SK-N-MC (cell line): ENCODE results near the gene UGDH.
A peak's percentile ranks its signal among the peaks of the same experiment; 100 is the strongest.
"Not testable (repeated sequence)": the region's sequence is repeated elsewhere in the genome, so short reads cannot be mapped to it uniquely, and the experiment has no call there.

ENCODE experiments used
- DNase-seq: peaks from one replicate; pipeline ENCODE4 v3.0.0-alpha.2; 2011; ENCODE audit warnings: low read depth, low spot score
- H3K27ac ChIP-seq: fragments of 200-600 bp; sonication (generic); 2 replicates; pipeline ENCODE4 v1.5.1; 2016; ENCODE audit warnings: mixed run types
- H3K36me3 ChIP-seq: fragments of 200-600 bp; sonication (generic); 2 replicates; pipeline ENCODE4 v1.6.1; 2017; ENCODE audit warnings: antibody characterized with exemption, low read length, mixed read lengths; ENCODE audit not compliant: insufficient read depth
- H3K4me3 ChIP-seq: fragments of 200-600 bp; sonication (generic); 2 replicates; pipeline ENCODE4 v1.5.1; 2016
- H3K9ac ChIP-seq: fragments of 200-600 bp; sonication (generic); 2 replicates; pipeline ENCODE4 v1.8.0; 2017; ENCODE audit warnings: mixed run types, mixed read lengths; ENCODE audit not compliant: insufficient read length
- H3K9me3 ChIP-seq: fragments of 200-600 bp; sonication (generic); 2 replicates; pipeline ENCODE4 v1.6.1; 2017; ENCODE audit warnings: low read depth, mild to moderate bottlenecking, antibody characterized with exemption, low read length, moderate library complexity, mixed read lengths
- EZH2 ChIP-seq: fragments of 200-600 bp; sonication (generic); IDR thresholded peaks from one replicate; pipeline ENCODE4 v1.6.1; 2017; ENCODE audit warnings: antibody characterized with exemption
- FOXP2 ChIP-seq: optimal IDR thresholded peaks from 2 replicates; pipeline ENCODE3; 2011; ENCODE audit warnings: mild to moderate bottlenecking, moderate library complexity; ENCODE audit not compliant: insufficient read depth; ENCODE audit errors: extremely low read length, control extremely low read depth
- POLR2AphosphoS5 ChIP-seq: IDR thresholded peaks from 2 replicates; pipeline ENCODE4 v1.6.1; 2012; ENCODE audit warnings: mild to moderate bottlenecking, low read depth, low read length, borderline replicate concordance

UGDH gene

GRCh38 chr4:39539089-39539611, 11.9 kb upstream of the UGDH start:
- Histone ChIP-seq H3K36me3 (no peaks in the 10 kb centered on the region), H3K27ac (no peak overlapping the region), H3K4me3 (no peak overlapping the region), H3K9me3 (no peaks in the 10 kb centered on the region), H3K9ac (no peak overlapping the region)
- no peak for TF ChIP-seq FOXP2
- no peak for DNase-seq

GRCh38 chr4:39533541-39533940, 6.3 kb upstream of the UGDH start:
- no peak for TF ChIP-seq POLR2AphosphoS5
- no peak for TF ChIP-seq EZH2
- no peak for TF ChIP-seq FOXP2
- H3K27ac ChIP-seq: no peak overlapping the region
- H3K9me3 ChIP-seq: no peaks in the 10 kb centered on the region
- H3K36me3 ChIP-seq: no peaks in the 10 kb centered on the region
- H3K9ac ChIP-seq: no peak overlapping the region
- H3K4me3 ChIP-seq: no peak overlapping the region
- no peak for DNase-seq

GRCh38 chr4:39532237-39532636, 5.0 kb upstream of the UGDH start:
- not testable (repeated sequence) for DNase-seq, H3K27ac ChIP-seq, H3K9ac ChIP-seq, H3K4me3 ChIP-seq, H3K36me3 ChIP-seq, H3K9me3 ChIP-seq

- Histone ChIP-seq H3K9me3 (no peaks in the 10 kb centered on the region), H3K9ac (no peak overlapping the region), H3K27ac (no peak overlapping the region), H3K36me3 (no peaks in the 10 kb centered on the region), H3K4me3 (no peak overlapping the region)
- DNase-seq: no peak
- TF ChIP-seq EZH2 (no peak), FOXP2 (no peak), POLR2AphosphoS5 (no peak)
Observed at GRCh38 chr4:39530682-39531081, 3.4 kb upstream of the UGDH start.

- Histone ChIP-seq H3K9ac (no peak overlapping the region), H3K9me3 (no peaks in the 10 kb centered on the region), H3K36me3 (no peaks in the 10 kb centered on the region), H3K27ac (no peak overlapping the region), H3K4me3 (no peak overlapping the region)
- TF ChIP-seq FOXP2 (no peak), POLR2AphosphoS5 (no peak), EZH2 (no peak)
- no peak for DNase-seq
Observed at GRCh38 chr4:39529534-39529933, 2.3 kb upstream of the UGDH start.

GRCh38 chr4:39528061-39528465, 824 bp upstream of the UGDH start:
- DNase-seq: no peak
- Histone ChIP-seq H3K4me3 (peak overlapping the region; percentile 99), H3K27ac (no peak overlapping the region), H3K9me3 (no peaks in the 10 kb centered on the region), H3K36me3 (no peaks in the 10 kb centered on the region), H3K9ac (peak overlapping the region; percentile 96)
- TF ChIP-seq EZH2 (no peak), FOXP2 (no peak), POLR2AphosphoS5 (no peak)

- H3K36me3 ChIP-seq: no peaks in the 10 kb centered on the region
- H3K27ac ChIP-seq: 0 out of 2 replicates have a peak overlapping the region, but pooled peaks have one; percentile 34
- H3K9ac ChIP-seq: peak overlapping the region; percentile 96
- H3K9me3 ChIP-seq: no peaks in the 10 kb centered on the region
- DNase-seq: no peak
- peak overlapping the region; percentile 99 for H3K4me3 ChIP-seq
- no peak for TF ChIP-seq EZH2
- TF ChIP-seq POLR2AphosphoS5: no peak
- no peak for TF ChIP-seq FOXP2
Observed at GRCh38 chr4:39526765-39527295, 409 bp downstream of the UGDH start.

- no peaks in the 10 kb centered on the region for H3K36me3 ChIP-seq
- no peak for DNase-seq
- peak overlapping the region; percentile 99 for H3K4me3 ChIP-seq
- no peaks in the 10 kb centered on the region for H3K9me3 ChIP-seq
- H3K9ac ChIP-seq: peak overlapping the region; percentile 96
- no peak for TF ChIP-seq FOXP2
- TF ChIP-seq POLR2AphosphoS5: no peak
- TF ChIP-seq EZH2: no peak
- no peak overlapping the region for H3K27ac ChIP-seq
Observed at GRCh38 chr4:39525822-39526690, 1.2 kb downstream of the UGDH start.
